Skeletal muscle satellite cell (primary cell): ENCODE measurements around the gene FICD.

Experiments used
- H3K27me3 ChIP-seq: 2 replicates; pipeline ENCODE4 v1.7.0; 2013; ENCODE audit warnings: low read length; ENCODE audit not compliant: control insufficient read depth, insufficient read depth
- H3K36me3 ChIP-seq: 2 replicates; pipeline ENCODE4 v1.7.0; 2013; ENCODE audit warnings: mild to moderate bottlenecking, control low read depth, low read length; ENCODE audit not compliant: insufficient read depth
- H3K4me1 ChIP-seq: 2 replicates; pipeline ENCODE4 v1.7.0; 2013; ENCODE audit warnings: low read length; ENCODE audit not compliant: control insufficient read depth, insufficient read depth
- H3K4me2 ChIP-seq: 2 replicates; pipeline ENCODE4 v1.7.0; 2013; ENCODE audit warnings: mild to moderate bottlenecking, low read length
- H3K4me3 ChIP-seq: 2 replicates; pipeline ENCODE4 v1.7.0; 2013; ENCODE audit warnings: low read length
- H3K9ac ChIP-seq: 2 replicates; pipeline ENCODE4 v1.7.0; 2013; ENCODE audit warnings: mild to moderate bottlenecking, low read depth, low read length, moderate library complexity
- H3K9me3 ChIP-seq: replicated peaks from 2 replicates; pipeline ENCODE4 v1.7.0; 2013; ENCODE audit warnings: mild to moderate bottlenecking, control low read depth, low read length

FICD gene

GRCh38 chr12:108519558-108519957 lies 4.5 kb downstream of the FICD start:
- peaks cover 9% of the 10 kb centered on the region for H3K4me1 ChIP-seq
- H3K4me3 ChIP-seq: no peak overlapping the region
- H3K36me3 ChIP-seq: peaks cover 69% of the 10 kb centered on the region

GRCh38 chr12:108523365-108523764 lies 8.3 kb downstream of the FICD start:
- Histone ChIP-seq H3K4me3 (no peak overlapping the region), H3K9me3 (no peaks in the 10 kb centered on the region), H3K9ac (no peak overlapping the region), H3K4me1 (peaks cover 10% of the 10 kb centered on the region), H3K4me2 (no peak overlapping the region), H3K36me3 (peaks cover 91% of the 10 kb centered on the region), H3K27me3 (no peaks in the 10 kb centered on the region)

More at GRCh38 chr12:108519558-108519957, 4.5 kb downstream of the FICD start:
- no peak overlapping the region for H3K4me2 ChIP-seq
- no peaks in the 10 kb centered on the region for H3K9me3 ChIP-seq
- H3K27me3 ChIP-seq: no peaks in the 10 kb centered on the region
- H3K9ac ChIP-seq: no peak overlapping the region

- Histone ChIP-seq H3K4me3 (no peak overlapping the region), H3K36me3 (peaks cover 89% of the 10 kb centered on the region), H3K4me1 (peaks cover 10% of the 10 kb centered on the region), H3K9ac (no peak overlapping the region), H3K27me3 (no peaks in the 10 kb centered on the region), H3K4me2 (no peak overlapping the region), H3K9me3 (no peaks in the 10 kb centered on the region)
These were observed 10.6 kb downstream of the FICD start for GRCh38 chr12:108525681-108526080.

- H3K4me3 ChIP-seq: no peak overlapping the region
- H3K9ac ChIP-seq: no peak overlapping the region
- no peak overlapping the region for H3K4me2 ChIP-seq
- H3K36me3 ChIP-seq: peaks cover 87% of the 10 kb centered on the region
- peaks cover 10% of the 10 kb centered on the region for H3K4me1 ChIP-seq
- H3K27me3 ChIP-seq: no peaks in the 10 kb centered on the region
- no peaks in the 10 kb centered on the region for H3K9me3 ChIP-seq
These were observed 11.5 kb downstream of the FICD start for GRCh38 chr12:108526482-108527165.

- Histone ChIP-seq H3K27me3 (no peaks in the 10 kb centered on the region), H3K4me3 (no peak overlapping the region), H3K9ac (no peak overlapping the region), H3K4me1 (peaks cover 10% of the 10 kb centered on the region), H3K9me3 (no peaks in the 10 kb centered on the region), H3K36me3 (peaks cover 87% of the 10 kb centered on the region), H3K4me2 (no peak overlapping the region)
These were observed 12.1 kb downstream of the FICD start for GRCh38 chr12:108527166-108527496.

GRCh38 chr12:108530161-108530560 lies 15.1 kb downstream of the FICD start:
- Histone ChIP-seq H3K9ac (no peak overlapping the region), H3K9me3 (no peaks in the 10 kb centered on the region), H3K4me2 (no peak overlapping the region), H3K27me3 (no peaks in the 10 kb centered on the region), H3K36me3 (peaks cover 81% of the 10 kb centered on the region), H3K4me3 (no peak overlapping the region), H3K4me1 (peaks cover 9% of the 10 kb centered on the region)

GRCh38 chr12:108531929-108532848 lies 17.1 kb downstream of the FICD start:
- Histone ChIP-seq H3K9me3 (no peaks in the 10 kb centered on the region), H3K4me3 (no peak overlapping the region), H3K4me1 (no peaks in the 10 kb centered on the region), H3K27me3 (no peaks in the 10 kb centered on the region), H3K9ac (no peak overlapping the region), H3K36me3 (peaks cover 81% of the 10 kb centered on the region), H3K4me2 (no peak overlapping the region)

- H3K4me3 ChIP-seq: no peak overlapping the region
- H3K36me3 ChIP-seq: peaks cover 61% of the 10 kb centered on the region
- H3K4me1 ChIP-seq: no peaks in the 10 kb centered on the region
- no peak overlapping the region for H3K4me2 ChIP-seq
- H3K27me3 ChIP-seq: no peaks in the 10 kb centered on the region
- H3K9me3 ChIP-seq: no peaks in the 10 kb centered on the region
- no peak overlapping the region for H3K9ac ChIP-seq
These were observed 23.1 kb downstream of the FICD start for GRCh38 chr12:108538146-108538545.

- Histone ChIP-seq H3K9ac (no peak overlapping the region), H3K4me2 (no peak overlapping the region), H3K36me3 (peaks cover 64% of the 10 kb centered on the region), H3K4me3 (no peak overlapping the region), H3K4me1 (no peaks in the 10 kb centered on the region), H3K9me3 (no peaks in the 10 kb centered on the region), H3K27me3 (no peaks in the 10 kb centered on the region)
These were observed 23.6 kb downstream of the FICD start for GRCh38 chr12:108538616-108539195.

- peaks cover 61% of the 10 kb centered on the region for H3K36me3 ChIP-seq
These were observed 27.2 kb downstream of the FICD start for GRCh38 chr12:108542320-108542719.

GRCh38 chr12:108543652-108544051 lies 28.6 kb downstream of the FICD start:
- peaks cover 61% of the 10 kb centered on the region for H3K36me3 ChIP-seq
- no peaks in the 10 kb centered on the region for H3K4me1 ChIP-seq
- no peak overlapping the region for H3K4me3 ChIP-seq
- H3K9me3 ChIP-seq: no peaks in the 10 kb centered on the region
- H3K27me3 ChIP-seq: no peaks in the 10 kb centered on the region
- no peak overlapping the region for H3K4me2 ChIP-seq
- no peak overlapping the region for H3K9ac ChIP-seq

More at GRCh38 chr12:108542320-108542719, 27.2 kb downstream of the FICD start:
- Histone ChIP-seq H3K4me2 (no peak overlapping the region), H3K4me3 (no peak overlapping the region), H3K4me1 (no peaks in the 10 kb centered on the region), H3K27me3 (no peaks in the 10 kb centered on the region), H3K9me3 (no peaks in the 10 kb centered on the region), H3K9ac (no peak overlapping the region)
